H9 (cell line): ENCODE measurements around the gene TLR5. TPM values are rescaled to one million over a fixed set of nuclear protein-coding genes. Genes with fewer than 3 reads are reported as not detected.

Source experiments
- DNase-seq: peaks from one replicate; pipeline ENCODE4 v3.0.0-alpha.2; 2017
- H2AFZ ChIP-seq: one replicate; pipeline ENCODE4 v1.6.1; 2013; ENCODE audit warnings: mild to moderate bottlenecking, low read length, control low read depth, moderate library complexity
- H2AK5ac ChIP-seq: 2 replicates; pipeline ENCODE4 v1.6.1; 2013; ENCODE audit warnings: low read length, control low read depth, mixed read lengths; ENCODE audit not compliant: insufficient read length
- H2BK120ac ChIP-seq: one replicate; pipeline ENCODE4 v1.6.1; 2013; ENCODE audit warnings: low read depth, mild to moderate bottlenecking, low read length, control low read depth, inconsistent platforms; ENCODE audit not compliant: poor library complexity, severe bottlenecking
- H2BK12ac ChIP-seq: 2 replicates; pipeline ENCODE4 v1.6.1; 2013; ENCODE audit warnings: low read length, control low read depth, mixed read lengths, low read depth; ENCODE audit not compliant: insufficient read length
- H2BK15ac ChIP-seq: 2 replicates; pipeline ENCODE4 v1.6.1; 2013; ENCODE audit warnings: low read depth, low read length, control low read depth
- H2BK20ac ChIP-seq: one replicate; pipeline ENCODE4 v1.6.1; 2013; ENCODE audit warnings: low read depth, mild to moderate bottlenecking, low read length, control low read depth, inconsistent platforms; ENCODE audit not compliant: poor library complexity, severe bottlenecking
- H2BK5ac ChIP-seq: 2 replicates; pipeline ENCODE4 v1.6.1; 2013; ENCODE audit warnings: low read length, control low read depth, mixed read lengths; ENCODE audit not compliant: insufficient read length
- H3K14ac ChIP-seq: 2 replicates; pipeline ENCODE4 v1.6.1; 2013; ENCODE audit warnings: low read length, control low read depth; ENCODE audit not compliant: insufficient read depth
- H3K18ac ChIP-seq: 2 replicates; pipeline ENCODE4 v1.6.1; 2013; ENCODE audit warnings: low read depth, mild to moderate bottlenecking, mixed read lengths, low read length, control low read depth; ENCODE audit not compliant: insufficient read length
- H3K23ac ChIP-seq: 2 replicates; pipeline ENCODE4 v1.6.1; 2013; ENCODE audit warnings: low read length, control low read depth, mixed read lengths, low read depth; ENCODE audit not compliant: insufficient read length
- H3K23me2 ChIP-seq: 2 replicates; pipeline ENCODE4 v1.6.1; 2013; ENCODE audit warnings: low read depth, mild to moderate bottlenecking, mixed read lengths, low read length, control low read depth; ENCODE audit not compliant: insufficient read length, poor library complexity, severe bottlenecking
- H3K27ac ChIP-seq: 2 replicates; pipeline ENCODE4 v1.5.1; 2013; ENCODE audit warnings: low read length, control low read depth, mixed read lengths, low read depth; ENCODE audit not compliant: insufficient read length
- H3K27me3 ChIP-seq: 2 replicates; pipeline ENCODE4 v1.6.1; 2013; ENCODE audit warnings: low read length, control low read depth, inconsistent platforms; ENCODE audit not compliant: insufficient read depth
- H3K4ac ChIP-seq: 2 replicates; pipeline ENCODE4 v1.6.1; 2013; ENCODE audit warnings: low read depth, mild to moderate bottlenecking, control low read depth, inconsistent platforms, low read length, moderate library complexity
- H3K4me1 ChIP-seq: 2 replicates; pipeline ENCODE4 v1.6.1; 2013; ENCODE audit warnings: low read length, control low read depth, inconsistent platforms; ENCODE audit not compliant: insufficient read depth
- H3K4me2 ChIP-seq: 2 replicates; pipeline ENCODE4 v1.6.1; 2013; ENCODE audit warnings: low read length, control low read depth, mixed read lengths; ENCODE audit not compliant: insufficient read length, insufficient read depth
- H3K56ac ChIP-seq: 2 replicates; pipeline ENCODE4 v1.6.1; 2013; ENCODE audit warnings: low read depth, mild to moderate bottlenecking, mixed read lengths, low read length, control low read depth; ENCODE audit not compliant: insufficient read length
- H3K79me1 ChIP-seq: 2 replicates; pipeline ENCODE4 v1.6.1; 2013; ENCODE audit warnings: low read depth, mild to moderate bottlenecking, moderate library complexity, low read length, control low read depth, inconsistent platforms; ENCODE audit not compliant: insufficient read depth, poor library complexity, severe bottlenecking
- H3K79me2 ChIP-seq: 2 replicates; pipeline ENCODE4 v1.6.1; 2013; ENCODE audit warnings: low read length, control low read depth, inconsistent platforms; ENCODE audit not compliant: insufficient read depth
- H3K9ac ChIP-seq: 2 replicates; pipeline ENCODE4 v1.6.1; 2013; ENCODE audit warnings: low read length, control low read depth, mixed read lengths; ENCODE audit not compliant: insufficient read length; ENCODE audit errors: extremely low read depth
- H3K9me3 ChIP-seq: one replicate; pipeline ENCODE4 v1.6.1; 2013; ENCODE audit warnings: low read depth, low read length, inconsistent platforms; ENCODE audit not compliant: control insufficient read depth
- H3T11ph ChIP-seq: one replicate; pipeline ENCODE4 v1.6.1; 2013; ENCODE audit warnings: mild to moderate bottlenecking, low read length, control low read depth, inconsistent platforms
- H4K20me1 ChIP-seq: one replicate; pipeline ENCODE4 v1.6.1; 2013; ENCODE audit not compliant: control insufficient read depth, insufficient read length, insufficient read depth
- H4K5ac ChIP-seq: 2 replicates; pipeline ENCODE4 v1.6.1; 2013; ENCODE audit warnings: low read depth, mild to moderate bottlenecking, mixed read lengths, low read length, control low read depth; ENCODE audit not compliant: insufficient read length
- H4K8ac ChIP-seq: replicated peaks from 2 replicates; pipeline ENCODE4 v1.6.1; 2013; ENCODE audit warnings: low read length, control low read depth, mixed read lengths, low read depth; ENCODE audit not compliant: insufficient read length
- H4K91ac ChIP-seq: 2 replicates; pipeline ENCODE4 v1.6.1; 2013; ENCODE audit warnings: low read depth, mild to moderate bottlenecking, moderate library complexity, mixed read lengths, low read length, control low read depth; ENCODE audit not compliant: insufficient read length
- H3K27ac Mint-ChIP-seq, 3 experiments: 2 replicates in 2 of 3; 3 replicates in 1 of 3; pipeline ENCODE4 v1.8.0; 2020 to 2021; ENCODE audit warnings: mixed read lengths in 3 of 3, mild to moderate bottlenecking in 1 of 3, moderate library complexity in 1 of 3
- H3K27me3 Mint-ChIP-seq: 2 replicates; pipeline ENCODE4 v1.8.0; 2021; ENCODE audit warnings: low read depth, mild to moderate bottlenecking, moderate library complexity, mixed read lengths
- H3K36me3 Mint-ChIP-seq, 3 experiments: 2 replicates in 2 of 3; 3 replicates in 1 of 3; pipeline ENCODE4 v1.8.0; 2020 to 2021; ENCODE audit warnings: low read depth in 3 of 3, mixed read lengths in 3 of 3; ENCODE audit not compliant: insufficient read depth in 1 of 3
- H3K4me1 Mint-ChIP-seq, 2 experiments: 2 replicates each; pipeline ENCODE4 v1.8.0; 2020; ENCODE audit warnings: mixed read lengths in 2 of 2
- H3K4me3 Mint-ChIP-seq, 2 experiments: 2 replicates in 1 of 2; 3 replicates in 1 of 2; pipeline ENCODE4 v1.8.0; 2020 to 2021; ENCODE audit warnings: mild to moderate bottlenecking in 2 of 2, mixed read lengths in 2 of 2, moderate library complexity in 1 of 2
- H3K9me3 Mint-ChIP-seq, 2 experiments: 2 replicates in 1 of 2; 3 replicates in 1 of 2; pipeline ENCODE4 v1.8.0; 2020; ENCODE audit warnings: mild to moderate bottlenecking in 2 of 2, mixed read lengths in 2 of 2, moderate library complexity in 1 of 2
- CTCF ChIP-seq: fragments of 200-600 bp; sonication (generic); conservative IDR thresholded peaks from 3 replicates; pipeline ENCODE4 v1.8.0; 2021; ENCODE audit warnings: antibody characterized with exemption, mild to moderate bottlenecking
- WGBS: extraction: QIAGEN DNeasy Blood & Tissue Kit; methylation state at CpG from one replicate; pipeline ENCODE4 v1.1.7; 2013; ENCODE audit warnings: missing lambda C conversion rate, low lambda C conversion rate, mixed read lengths; ENCODE audit not compliant: insufficient read length; ENCODE audit errors: extremely low coverage; 5-methylcytosine and 5-hydroxymethylcytosine counted together
- long read RNA-seq: library from polyadenylated mRNA; unstranded; transcript quantifications from one replicate; pipeline ENCODE4 v2.0.0, GENCODE V29; 2020
- total RNA-seq: library from RNA; stranded (reverse); gene quantifications from 2 replicates; pipeline ENCODE4 v1.2.1, GENCODE V29; 2021

TLR5 gene
- not detected in 2 replicates for total RNA-seq
- long read RNA-seq, partial matches to known transcripts = 0 of 1 reads
- long read RNA-seq, other reads (novel, unspliced or antisense) = 1 of 1 reads

DNA sequence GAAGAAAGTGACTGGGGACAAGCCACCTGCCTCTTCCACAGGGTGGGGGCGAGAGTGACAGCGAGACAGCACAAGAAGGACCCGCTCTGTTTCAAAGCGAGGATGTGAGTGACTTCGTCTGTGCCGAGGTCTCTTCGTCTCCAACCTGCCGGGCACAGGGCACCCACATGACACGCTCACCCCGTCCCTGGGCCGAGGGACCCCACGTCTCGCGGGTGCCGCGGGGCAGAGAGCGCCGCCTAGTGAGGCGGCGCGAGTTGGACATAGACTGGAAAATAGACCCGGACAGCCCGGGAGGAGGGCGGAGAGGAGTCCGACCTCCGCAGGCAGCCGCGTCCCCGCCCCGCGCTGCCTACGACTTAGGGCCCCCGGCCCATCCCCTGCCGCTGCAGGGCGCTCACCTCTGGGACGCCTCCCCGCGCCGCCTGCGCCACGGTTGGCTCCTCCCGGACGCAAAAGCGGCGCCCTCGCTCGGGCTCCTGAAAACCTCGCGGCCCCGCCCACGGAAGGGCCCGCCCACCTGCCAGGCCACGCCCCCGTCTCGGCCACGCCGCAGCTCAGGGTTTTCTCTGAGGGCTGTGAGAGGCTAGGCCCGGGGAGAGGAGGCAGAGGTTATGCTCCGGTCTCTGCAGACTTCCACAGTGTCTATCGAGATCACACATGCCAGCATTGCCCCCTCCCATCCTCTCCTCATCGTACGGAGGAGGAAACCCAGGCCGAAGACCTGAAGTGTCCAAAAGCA, at the start of gene TLR5:
Gene TLR5, minus strand, starts transcription at position 454 of the 742 bp plus-strand sequence. CDS start 30,217 bp downstream, outside the sequence.
- peak within 1 kb of the TSS; percentile 53 to 73 for H3K4me3 Mint-ChIP-seq
- Histone ChIP-seq H3K4me1 (no peaks in the 10 kb centered on the region; the same call in 1 of the 2 replicates), H4K5ac (no peak within 1 kb of the TSS), H3K27me3 (no peaks in the 10 kb centered on the region; the same call in 1 of the 2 replicates), H3K27ac (no peak within 1 kb of the TSS), H2BK12ac (no peak within 1 kb of the TSS), H3K4ac (no peak within 1 kb of the TSS), H3K9me3 (no peaks in the 10 kb centered on the region), H3K56ac (no peak within 1 kb of the TSS), H4K20me1 (no peaks in the 10 kb centered on the region), H3K4me2 (peak within 1 kb of the TSS; percentile 41), H3K9ac (no peak within 1 kb of the TSS), H2AFZ (peak within 1 kb of the TSS; percentile 7), H2BK20ac (no peak within 1 kb of the TSS), H3K79me2 (no peaks in the 10 kb centered on the region), H2BK5ac (no peak within 1 kb of the TSS), H3K14ac (no peak within 1 kb of the TSS), H4K8ac (no peak within 1 kb of the TSS), H4K91ac (no peak within 1 kb of the TSS), H3T11ph (no peak within 1 kb of the TSS), H3K23me2 (peaks cover 9% of the 10 kb centered on the region), H3K79me1 (no peaks in the 10 kb centered on the region), H2BK120ac (no peak within 1 kb of the TSS), H2BK15ac (no peak within 1 kb of the TSS), H3K23ac (no peak within 1 kb of the TSS), H3K18ac (no peak within 1 kb of the TSS), H2AK5ac (no peak within 1 kb of the TSS)
- peak; percentile 87 for DNase-seq
- TF ChIP-seq CTCF = peak; percentile 83
- no CpG with 5 or more reads among the region's 63 CpGs for WGBS
- H3K36me3 Mint-ChIP-seq = no peaks in the 10 kb centered on the region; a peak in 1 of 7 replicates
- peaks cover 54% of the 10 kb centered on the region for H3K27me3 Mint-ChIP-seq
- H3K4me1 Mint-ChIP-seq = peaks cover 7 to 22% of the 10 kb centered on the region in 2 experiments
- H3K27ac Mint-ChIP-seq = no peak within 1 kb of the TSS
- no peaks in the 10 kb centered on the region; a peak in 1 of 5 replicates for H3K9me3 Mint-ChIP-seq
